GM12878 (cell line): ENCODE data around the gene FRMD3. TPM values are rescaled to one million over a fixed set of nuclear protein-coding genes. Genes with fewer than 3 reads are reported as not detected.

ENCODE experiments used
- ATAC-seq: fragments of 200-7000 bp; cut with Tn5 transposase; 3 replicates; pipeline ENCODE4 v1.9.1; 2020; ENCODE audit warnings: mild to moderate bottlenecking, moderate library complexity
- BruUV-seq: library from RNA; stranded (reverse); fragments of 400-500 nt; replicated peaks from 2 replicates; lab custom pipeline; 2021; lab: Mats Ljungman, UMichigan
- CTCF ChIA-PET: fragments of 300-600 bp; sonication (Branson Sonifier 250); formaldehyde crosslinking; extraction: SDS; loops from one replicate; lab custom pipeline; 2021; ENCODE audit warnings: inconsistent platforms; lab: Yijun Ruan, JAX
- POLR2A ChIA-PET: fragments of 350-600 bp; formaldehyde crosslinking; extraction: SDS; loops from one replicate; lab custom pipeline; 2021; ENCODE audit warnings: inconsistent platforms; lab: Charles Lee
- RAD21 ChIA-PET: fragments of 300-600 bp; sonication (Branson Sonifier 250); formaldehyde crosslinking; loops from one replicate; lab custom pipeline; 2023; ENCODE audit warnings: antibody characterized with exemption; ENCODE audit not compliant: unreplicated experiment; lab: Charles Lee
- SMC1A ChIA-PET: fragments of 300-600 bp; sonication (Branson Sonifier 250); formaldehyde crosslinking; loops from one replicate; lab custom pipeline; 2023; ENCODE audit not compliant: unreplicated experiment, uncharacterized antibody; lab: Charles Lee
- DNase-seq: peaks from one replicate; pipeline ENCODE4 v3.0.0-alpha.2; 2011; ENCODE audit warnings: low read depth, low spot score
- FAIRE-seq: peaks from 3 replicates; lab custom pipeline; 2011; peaks lifted over from hg19 to GRCh38; lab: Jason Lieb, UNC
- H2AFZ ChIP-seq: 2 replicates; pipeline ENCODE4 v1.6.0; 2011; ENCODE audit warnings: low read depth, low read length, control low read depth; ENCODE audit not compliant: control insufficient read depth
- H3K27ac ChIP-seq: 2 replicates; pipeline ENCODE4 v1.5.1; 2011; ENCODE audit warnings: control low read depth; ENCODE audit not compliant: control insufficient read depth, insufficient read depth
- H3K27me3 ChIP-seq, 2 experiments: replicated peaks in 1 of 2; 2 replicates each; pipeline versions ENCODE4 v1.6.0 to v1.6.1; 2011; ENCODE audit warnings: low read length in 1 of 2; ENCODE audit not compliant: control insufficient read depth in 2 of 2, insufficient read depth in 2 of 2
- H3K36me3 ChIP-seq, 2 experiments: 2 replicates each; pipeline ENCODE4 v1.5.1; 2011; ENCODE audit warnings: low read length in 1 of 2; ENCODE audit not compliant: control insufficient read depth in 2 of 2, insufficient read depth in 2 of 2
- H3K4me1 ChIP-seq: 2 replicates; pipeline ENCODE4 v1.6.1; 2011; ENCODE audit warnings: mild to moderate bottlenecking, low read length, moderate library complexity, mixed read lengths; ENCODE audit not compliant: control insufficient read depth, insufficient read depth
- H3K4me2 ChIP-seq: 2 replicates; pipeline ENCODE4 v1.6.0; 2011; ENCODE audit warnings: control low read depth; ENCODE audit not compliant: control insufficient read depth, insufficient read depth
- H3K4me3 ChIP-seq: fragments of 200-600 bp; sonication (generic); 2 replicates; pipeline ENCODE4 v1.5.1; 2016
- H3K79me2 ChIP-seq: 2 replicates; pipeline ENCODE4 v1.6.0; 2011; ENCODE audit warnings: low read length; ENCODE audit not compliant: control insufficient read depth, insufficient read depth
- H3K9ac ChIP-seq: 2 replicates; pipeline ENCODE4 v1.8.0; 2011; ENCODE audit warnings: low read length, control low read depth, mixed read lengths; ENCODE audit not compliant: control insufficient read depth, insufficient read depth
- H3K9me3 ChIP-seq: replicated peaks from 3 replicates; pipeline ENCODE4 v1.5.1; 2011; ENCODE audit warnings: mild to moderate bottlenecking, low read length; ENCODE audit not compliant: control insufficient read depth, insufficient read depth
- H4K20me1 ChIP-seq: 2 replicates; pipeline ENCODE4 v1.6.0; 2011; ENCODE audit not compliant: control insufficient read depth, insufficient read depth
- BHLHE40 ChIP-seq, 2 experiments: fragments of 450-650 bp in 1 of 2; IDR thresholded peaks; 2 replicates each; pipeline ENCODE4 v1.6.1; 2011 to 2017; ENCODE audit warnings: low read depth in 2 of 2, borderline replicate concordance in 1 of 2, improper control_type of control experiment in 1 of 2, low read length in 1 of 2, mild to moderate bottlenecking in 1 of 2
- CHD2 ChIP-seq: IDR thresholded peaks from 2 replicates; pipeline ENCODE4 v1.6.1; 2011; ENCODE audit warnings: low read depth, low read length, improper control_type of control experiment, borderline replicate concordance
- EED ChIP-seq: sonication (generic); IDR thresholded peaks from 2 replicates; pipeline ENCODE4 v1.6.1; 2016; ENCODE audit warnings: antibody characterized with exemption, low read depth
- IKZF1 ChIP-seq: fragments of 450-650 bp; conservative IDR thresholded peaks from 2 replicates; pipeline ENCODE4 v1.6.1; 2017; ENCODE audit warnings: antibody characterized with exemption, mild to moderate bottlenecking
- MEF2B ChIP-seq: fragments of 450-650 bp; IDR thresholded peaks from 2 replicates; pipeline ENCODE4 v1.6.1; 2018; ENCODE audit warnings: mild to moderate bottlenecking, moderate library complexity; ENCODE audit not compliant: partially characterized antibody, poor library complexity, severe bottlenecking
- MXI1 ChIP-seq: fragments of 150-350 bp; IDR thresholded peaks from 2 replicates; pipeline ENCODE4 v1.6.1; 2011; ENCODE audit warnings: low read depth, mild to moderate bottlenecking, inconsistent platforms, low read length, improper control_type of control experiment
- NRF1 ChIP-seq: conservative IDR thresholded peaks from 2 replicates; pipeline ENCODE4 v1.6.1; 2011; ENCODE audit warnings: mild to moderate bottlenecking, low read depth, low read length, improper control_type of control experiment
- PAX8 ChIP-seq: fragments of 450-650 bp; IDR thresholded peaks from 2 replicates; pipeline ENCODE4 v1.6.1; 2017; ENCODE audit warnings: mild to moderate bottlenecking, moderate library complexity
- RBBP5 ChIP-seq: fragments of 200-600 bp; sonication (generic); conservative IDR thresholded peaks from 2 replicates; pipeline ENCODE4 v1.6.1; 2016
- RCOR1 ChIP-seq: conservative IDR thresholded peaks from 2 replicates; pipeline ENCODE4 v1.6.1; 2012; ENCODE audit warnings: low read depth, low read length, improper control_type of control experiment
- RELA ChIP-seq: fragments of 450-650 bp; IDR thresholded peaks from 2 replicates; pipeline ENCODE4 v1.8.0; 2014; ENCODE audit warnings: borderline replicate concordance; ENCODE audit not compliant: partially characterized antibody
- RFX5 ChIP-seq: IDR thresholded peaks from 2 replicates; pipeline ENCODE4 v1.6.1; 2011; ENCODE audit warnings: low read depth, low read length, improper control_type of control experiment
- SREBF1 ChIP-seq: IDR thresholded peaks from 2 replicates; pipeline ENCODE4 v1.6.1; 2012; ENCODE audit warnings: mild to moderate bottlenecking, low read length
- YBX1 ChIP-seq: fragments of 450-650 bp; IDR thresholded peaks from 2 replicates; pipeline ENCODE4 v1.6.1; 2016; ENCODE audit warnings: antibody characterized with exemption
- ZNF687 ChIP-seq: fragments of 450-650 bp; IDR thresholded peaks from 2 replicates; pipeline ENCODE4 v1.6.1; 2017; ENCODE audit warnings: mild to moderate bottlenecking, moderate library complexity
- WGBS: methylation state at CpG from one replicate; pipeline ENCODE4 v1.1.6; 2016; ENCODE audit warnings: low lambda C conversion rate; ENCODE audit not compliant: insufficient replicate concordance, insufficient coverage; ENCODE audit errors: missing lambda C conversion rate; 5-methylcytosine and 5-hydroxymethylcytosine counted together
- in situ Hi-C: fragments of 300-500 bp; cut with MboI; formaldehyde crosslinking; loops from 9 replicates; pipeline ENCODE4 v1.14.3; 2018; ENCODE audit warnings: mixed read lengths
- intact Hi-C: fragments of 100-400 bp; cut with micrococcal nuclease; formaldehyde crosslinking; loops from one replicate; pipeline ENCODE4 v1.14.2; 2022; ENCODE audit not compliant: unreplicated experiment
- polyA plus RNA-seq, 11 experiments: library from polyadenylated mRNA; depleted of rRNA in 4 of 11; unstranded in 6 of 11; stranded (reverse) in 5 of 11; fragments of >200 nt; fragmentation: Nextera tagmentation in 4 of 11; fragmentation: Illumina TruSeq in 1 of 11; extraction: Ambion mirVana in 4 of 11; extraction: Trizol in 1 of 11; gene quantifications; 1 replicate in 1 of 11; 2 replicates in 10 of 11; pipeline versions ENCODE4 v1.2.1 to v1.2.3, GENCODE V29; 2011 to 2016; ENCODE audit warnings: inconsistent platforms in 2 of 11, missing spikeins in 2 of 11, low read depth in 1 of 11
- total RNA-seq, 4 experiments: library from RNA; depleted of rRNA in 3 of 4; stranded (reverse); fragments of >200 nt in 3 of 4; fragmentation: Illumina TruSeq in 1 of 4; extraction: Trizol in 1 of 4; gene quantifications; 2 replicates each; pipeline versions ENCODE4 v1.2.1 to v1.2.3, GENCODE V29; 2013 to 2021
- TF ChIP-seq, protein P1 (sequence below): IDR thresholded peaks from 2 replicates; pipeline ENCODE4 v1.6.1; 2012; ENCODE audit warnings: low read length, inconsistent platforms
- TF ChIP-seq, protein P2 (sequence below): fragments of 450-650 bp; IDR thresholded peaks from 2 replicates; pipeline ENCODE4 v1.6.1; 2017; ENCODE audit warnings: mild to moderate bottlenecking
- TF ChIP-seq, protein P3 (sequence below): fragments of 450-650 bp; IDR thresholded peaks from 2 replicates; pipeline ENCODE4 v1.6.1; 2016; ENCODE audit warnings: mild to moderate bottlenecking

Gene FRMD3
- total and polyA plus RNA-seq, 10 of the 15 experiments (the other 5 are each of a cell fraction or from before 2014, with no cell fraction given) = 0.04 to 0.68 (median 0.21) TPM; not detected in 1

DNA sequence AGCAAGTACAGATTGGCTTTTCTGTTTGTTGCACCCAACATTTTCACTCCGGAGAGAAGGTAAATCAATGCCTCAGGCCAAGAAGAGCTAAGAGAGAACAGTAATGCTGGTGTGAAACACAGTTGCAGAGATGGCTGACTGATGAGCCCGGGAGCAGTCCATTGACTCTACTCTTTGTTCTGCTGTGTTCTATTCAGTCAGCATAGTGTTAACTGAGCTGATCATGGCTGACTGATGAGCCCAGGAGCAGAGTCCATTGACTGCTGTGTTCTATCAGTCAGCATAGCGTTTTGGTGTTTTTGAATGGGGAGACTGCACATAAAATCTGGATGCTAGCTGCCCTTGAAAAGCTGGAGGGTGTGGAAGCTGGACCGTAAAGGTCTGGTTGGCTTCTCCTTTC, 141.4 kb downstream of the FRMD3 start:
- no peak overlapping the region for H3K4me2 ChIP-seq
- POLR2A ChIA-PET = no interaction called here
- H3K36me3 ChIP-seq = no peaks in the 10 kb centered on the region
- BruUV-seq = no TSS peak
- no peaks in the 10 kb centered on the region for H4K20me1 ChIP-seq
- H2AFZ ChIP-seq = no peak overlapping the region
- no peaks in the 10 kb centered on the region for H3K27me3 ChIP-seq
- H3K4me3 ChIP-seq = no peak overlapping the region
- H3K27ac ChIP-seq = no peak overlapping the region
- RAD21 ChIA-PET = no interaction called here
- no peaks in the 10 kb centered on the region for H3K4me1 ChIP-seq
- H3K9ac ChIP-seq = no peak overlapping the region
- WGBS = 65% methylated on average over 4 of the region's 4 CpGs
- intact Hi-C loops = no loop called here
- no peak for ATAC-seq
- TF ChIP-seq IKZF1 = no peak
- no peak for TF ChIP-seq CHD2
- no peak for TF ChIP-seq PAX8
- TF ChIP-seq MEF2B = no peak
- TF ChIP-seq MXI1 = no peak
- TF ChIP-seq, protein P1, sequence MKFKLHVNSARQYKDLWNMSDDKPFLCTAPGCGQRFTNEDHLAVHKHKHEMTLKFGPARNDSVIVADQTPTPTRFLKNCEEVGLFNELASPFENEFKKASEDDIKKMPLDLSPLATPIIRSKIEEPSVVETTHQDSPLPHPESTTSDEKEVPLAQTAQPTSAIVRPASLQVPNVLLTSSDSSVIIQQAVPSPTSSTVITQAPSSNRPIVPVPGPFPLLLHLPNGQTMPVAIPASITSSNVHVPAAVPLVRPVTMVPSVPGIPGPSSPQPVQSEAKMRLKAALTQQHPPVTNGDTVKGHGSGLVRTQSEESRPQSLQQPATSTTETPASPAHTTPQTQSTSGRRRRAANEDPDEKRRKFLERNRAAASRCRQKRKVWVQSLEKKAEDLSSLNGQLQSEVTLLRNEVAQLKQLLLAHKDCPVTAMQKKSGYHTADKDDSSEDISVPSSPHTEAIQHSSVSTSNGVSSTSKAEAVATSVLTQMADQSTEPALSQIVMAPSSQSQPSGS = no peak
- TF ChIP-seq RFX5 = no peak
- TF ChIP-seq ZNF687 = no peak
- TF ChIP-seq RBBP5 = no peak
- no peak for TF ChIP-seq BHLHE40 (IDR thresholded peaks at IDR 0.05; ENCODE audit: borderline replicate concordance in 1 of 2, low read depth in 2 of 2, low read length in 1 of 2)
- TF ChIP-seq RELA = no peak
- no peak for TF ChIP-seq RCOR1
- TF ChIP-seq SREBF1 = no peak
- TF ChIP-seq EED = no peak
- no peak for TF ChIP-seq YBX1
- TF ChIP-seq, protein P2, sequence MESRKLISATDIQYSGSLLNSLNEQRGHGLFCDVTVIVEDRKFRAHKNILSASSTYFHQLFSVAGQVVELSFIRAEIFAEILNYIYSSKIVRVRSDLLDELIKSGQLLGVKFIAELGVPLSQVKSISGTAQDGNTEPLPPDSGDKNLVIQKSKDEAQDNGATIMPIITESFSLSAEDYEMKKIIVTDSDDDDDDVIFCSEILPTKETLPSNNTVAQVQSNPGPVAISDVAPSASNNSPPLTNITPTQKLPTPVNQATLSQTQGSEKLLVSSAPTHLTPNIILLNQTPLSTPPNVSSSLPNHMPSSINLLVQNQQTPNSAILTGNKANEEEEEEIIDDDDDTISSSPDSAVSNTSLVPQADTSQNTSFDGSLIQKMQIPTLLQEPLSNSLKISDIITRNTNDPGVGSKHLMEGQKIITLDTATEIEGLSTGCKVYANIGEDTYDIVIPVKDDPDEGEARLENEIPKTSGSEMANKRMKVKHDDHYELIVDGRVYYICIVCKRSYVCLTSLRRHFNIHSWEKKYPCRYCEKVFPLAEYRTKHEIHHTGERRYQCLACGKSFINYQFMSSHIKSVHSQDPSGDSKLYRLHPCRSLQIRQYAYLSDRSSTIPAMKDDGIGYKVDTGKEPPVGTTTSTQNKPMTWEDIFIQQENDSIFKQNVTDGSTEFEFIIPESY = no peak
- TF ChIP-seq NRF1 = no peak
- TF ChIP-seq, protein P3, sequence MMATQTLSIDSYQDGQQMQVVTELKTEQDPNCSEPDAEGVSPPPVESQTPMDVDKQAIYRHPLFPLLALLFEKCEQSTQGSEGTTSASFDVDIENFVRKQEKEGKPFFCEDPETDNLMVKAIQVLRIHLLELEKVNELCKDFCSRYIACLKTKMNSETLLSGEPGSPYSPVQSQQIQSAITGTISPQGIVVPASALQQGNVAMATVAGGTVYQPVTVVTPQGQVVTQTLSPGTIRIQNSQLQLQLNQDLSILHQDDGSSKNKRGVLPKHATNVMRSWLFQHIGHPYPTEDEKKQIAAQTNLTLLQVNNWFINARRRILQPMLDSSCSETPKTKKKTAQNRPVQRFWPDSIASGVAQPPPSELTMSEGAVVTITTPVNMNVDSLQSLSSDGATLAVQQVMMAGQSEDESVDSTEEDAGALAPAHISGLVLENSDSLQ = no peak
- TF ChIP-seq, all 136 proteins: peak for 0
- H3K9me3 ChIP-seq = no peaks in the 10 kb centered on the region
- FAIRE-seq = no peak
- in situ Hi-C loops = loop anchor here (10.0 kb wide), 1 partner anchor 62 kb away; no protein-coding TSS in a partner anchor
- SMC1A ChIA-PET = interaction anchor here (1.1 kb wide), 1 partner anchor 148 kb away, joined by 3 read pairs; no protein-coding TSS in a partner anchor
- H3K79me2 ChIP-seq = no peaks in the 10 kb centered on the region
- DNase-seq = no peak
- CTCF ChIA-PET = no interaction called here
